Stimulated activated CD8-positive, alpha-beta memory T cell treated with anti-CD3 and anti-CD28 coated beads, Interleukin-12 subunit alpha, Interleukin-12 subunit beta, amount 100 ng/mL, for 24 hours (primary cell): ENCODE measurements around the gene GAB2.
"Not testable (repeated sequence)": the region's sequence is repeated elsewhere in the genome, so short reads cannot be mapped to it uniquely, and the experiment has no call there.

Experiments
- DNase-seq: peaks from one replicate; pipeline ENCODE4 v3.0.0-alpha.2; 2020; ENCODE audit errors: extremely low read depth

Gene GAB2, protein sequence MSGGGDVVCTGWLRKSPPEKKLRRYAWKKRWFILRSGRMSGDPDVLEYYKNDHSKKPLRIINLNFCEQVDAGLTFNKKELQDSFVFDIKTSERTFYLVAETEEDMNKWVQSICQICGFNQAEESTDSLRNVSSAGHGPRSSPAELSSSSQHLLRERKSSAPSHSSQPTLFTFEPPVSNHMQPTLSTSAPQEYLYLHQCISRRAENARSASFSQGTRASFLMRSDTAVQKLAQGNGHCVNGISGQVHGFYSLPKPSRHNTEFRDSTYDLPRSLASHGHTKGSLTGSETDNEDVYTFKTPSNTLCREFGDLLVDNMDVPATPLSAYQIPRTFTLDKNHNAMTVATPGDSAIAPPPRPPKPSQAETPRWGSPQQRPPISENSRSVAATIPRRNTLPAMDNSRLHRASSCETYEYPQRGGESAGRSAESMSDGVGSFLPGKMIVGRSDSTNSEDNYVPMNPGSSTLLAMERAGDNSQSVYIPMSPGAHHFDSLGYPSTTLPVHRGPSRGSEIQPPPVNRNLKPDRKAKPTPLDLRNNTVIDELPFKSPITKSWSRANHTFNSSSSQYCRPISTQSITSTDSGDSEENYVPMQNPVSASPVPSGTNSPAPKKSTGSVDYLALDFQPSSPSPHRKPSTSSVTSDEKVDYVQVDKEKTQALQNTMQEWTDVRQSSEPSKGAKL

DNA sequence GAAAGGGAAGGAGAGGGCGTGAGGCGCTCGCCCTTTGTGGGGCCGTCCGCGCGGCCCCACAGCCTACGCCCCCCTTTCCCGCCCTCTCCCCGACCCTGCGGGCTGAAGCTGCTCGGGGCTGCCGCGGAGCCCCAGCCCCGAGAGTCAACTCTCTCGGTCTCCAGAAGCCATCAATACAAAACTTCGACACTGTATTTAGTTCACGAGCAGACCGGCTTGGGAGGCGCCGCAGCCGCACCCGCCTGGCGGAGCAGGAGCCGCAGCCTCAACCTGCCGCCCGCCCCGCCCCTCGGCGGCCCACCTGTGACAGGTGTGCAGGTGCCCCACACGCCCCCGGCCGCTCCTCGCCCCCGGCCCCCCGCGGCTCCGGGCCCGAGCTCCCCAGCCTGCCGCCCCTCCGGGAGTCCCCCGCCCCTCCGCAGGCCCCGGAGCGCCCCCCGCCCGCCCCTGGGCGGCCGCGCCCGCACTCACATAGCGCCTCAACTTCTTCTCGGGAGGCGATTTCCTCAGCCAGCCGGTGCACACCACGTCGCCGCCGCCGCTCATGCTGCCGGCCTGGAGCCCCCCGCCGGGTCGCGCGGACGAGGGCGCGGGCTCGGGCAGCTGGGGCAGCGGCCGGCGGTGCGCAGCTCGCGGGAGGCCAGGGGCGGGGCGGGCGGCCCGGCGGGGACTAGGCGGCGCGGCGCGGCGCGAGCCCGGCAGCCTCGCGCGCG lies at the start of gene GAB2:
Gene GAB2, minus strand, starts transcription at position 646 of the 713 bp plus-strand sequence. Its CDS starts 100 bp downstream, at position 546.
- DNase-seq, result no peak

DNA sequence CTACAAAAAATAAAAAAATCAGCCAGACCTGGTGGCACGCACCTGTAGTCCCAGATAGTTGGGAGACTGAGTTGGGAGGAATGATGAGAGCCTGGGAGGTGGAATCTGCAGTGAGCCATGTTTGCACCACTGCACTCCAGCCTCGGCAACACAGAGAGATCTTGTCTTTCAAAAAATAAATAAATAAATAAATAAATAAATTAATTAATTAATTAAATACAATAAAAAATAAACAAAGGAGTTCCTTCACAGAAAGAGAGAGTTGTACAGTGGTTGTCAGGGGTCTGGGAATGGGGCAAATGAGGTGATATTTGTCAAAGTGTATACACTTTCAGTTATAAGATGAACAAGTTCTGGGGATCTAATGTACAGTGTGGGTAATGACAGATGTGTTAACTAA lies 49.8 kb upstream of the GAB2 start:
- no peak for DNase-seq

DNA sequence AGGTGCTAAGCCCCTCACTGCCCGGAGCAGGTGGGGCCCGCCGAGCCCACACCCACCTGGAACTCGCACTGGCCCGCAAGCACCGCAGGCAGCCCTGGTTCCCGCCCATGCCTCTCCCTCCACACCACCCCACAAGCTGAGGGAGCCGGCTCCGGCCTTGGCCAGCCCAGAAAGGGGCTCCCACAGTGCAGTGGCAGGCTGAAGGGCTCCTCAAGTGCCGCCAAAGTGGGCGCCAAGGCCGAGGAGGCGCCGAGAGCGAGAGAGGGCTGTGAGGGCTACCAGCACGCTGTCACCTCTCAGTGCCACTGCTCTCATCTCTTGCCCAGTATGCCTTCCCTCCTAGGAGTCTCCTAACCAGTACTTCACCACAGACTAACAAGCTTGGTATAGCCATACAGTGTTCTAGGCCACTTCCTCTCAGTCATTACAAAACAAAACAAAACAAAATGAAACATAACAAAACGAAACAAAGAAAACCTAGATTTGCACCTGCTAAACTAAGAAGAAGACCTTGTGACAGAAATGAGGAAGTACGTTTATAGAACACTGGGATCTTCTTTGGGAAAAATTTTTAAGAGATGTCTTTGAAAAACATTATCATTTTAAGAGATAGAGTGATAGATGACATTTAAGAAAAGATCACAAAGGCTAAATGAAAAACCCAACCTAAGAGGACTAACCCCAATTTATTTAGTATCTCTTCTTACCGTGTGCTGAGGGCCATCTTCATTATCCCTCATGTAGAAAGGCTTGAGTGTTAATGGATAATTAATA lies 47.7 kb upstream of the GAB2 start:
- DNase-seq, result peak; percentile 0

DNA sequence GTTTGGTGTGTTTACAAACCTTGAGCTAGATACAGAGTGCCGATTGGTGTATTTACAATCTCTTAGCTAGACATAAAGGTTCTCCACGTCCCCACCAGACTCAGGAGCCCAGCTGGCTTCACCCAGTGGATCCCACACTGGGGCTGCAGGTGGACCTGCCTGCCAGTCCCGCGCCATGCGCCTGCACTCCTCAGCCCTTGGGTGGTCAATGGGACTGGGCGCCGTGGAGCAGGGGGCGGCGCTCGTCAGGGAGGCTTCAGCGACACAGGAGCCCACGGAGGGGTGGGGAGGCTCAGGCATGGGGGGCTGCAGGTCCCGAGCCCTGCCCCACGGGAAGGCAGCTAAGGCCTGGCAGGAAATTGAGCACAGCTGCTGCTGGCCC lies 47.2 kb upstream of the GAB2 start:
- not testable (repeated sequence) for DNase-seq

DNA sequence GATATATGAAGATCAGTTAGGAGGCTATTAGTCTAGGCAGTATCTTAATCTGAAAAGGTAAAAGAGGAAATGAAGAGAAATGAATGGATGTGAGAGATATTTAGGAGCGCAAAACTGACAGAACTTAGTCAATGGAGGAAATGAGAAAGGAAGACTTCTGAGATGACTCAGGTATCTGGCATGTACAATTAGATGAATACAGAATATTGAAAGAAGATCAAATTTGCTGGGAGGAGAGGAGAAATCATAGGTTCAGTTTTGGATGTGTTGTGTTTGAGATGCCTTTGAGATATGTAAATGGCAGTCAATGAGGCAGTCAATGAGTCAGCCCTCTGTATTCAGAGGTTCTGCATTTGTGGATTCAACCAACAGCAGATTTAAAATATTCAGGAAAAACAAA lies 42.9 kb upstream of the GAB2 start:
- no peak for DNase-seq

DNA sequence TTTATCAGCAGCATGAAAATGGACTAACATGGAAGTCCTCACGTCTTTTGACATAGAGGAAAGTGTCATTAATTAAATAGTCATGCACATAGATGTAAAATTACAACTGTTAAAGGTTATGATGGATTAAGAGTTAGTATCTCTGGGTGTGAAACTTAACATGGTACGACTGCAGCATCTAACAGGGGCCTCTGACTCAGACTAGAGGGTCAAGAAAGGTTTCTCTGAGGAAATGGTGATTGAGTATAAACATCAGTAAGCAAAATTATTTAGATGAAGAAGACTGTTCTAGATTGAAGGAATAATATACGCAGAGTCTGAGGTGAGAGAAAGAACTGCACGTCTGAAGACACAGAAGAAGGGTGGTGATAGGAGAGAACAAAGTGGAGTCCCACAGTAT lies 42.1 kb upstream of the GAB2 start:
- DNase-seq, result no peak

DNA sequence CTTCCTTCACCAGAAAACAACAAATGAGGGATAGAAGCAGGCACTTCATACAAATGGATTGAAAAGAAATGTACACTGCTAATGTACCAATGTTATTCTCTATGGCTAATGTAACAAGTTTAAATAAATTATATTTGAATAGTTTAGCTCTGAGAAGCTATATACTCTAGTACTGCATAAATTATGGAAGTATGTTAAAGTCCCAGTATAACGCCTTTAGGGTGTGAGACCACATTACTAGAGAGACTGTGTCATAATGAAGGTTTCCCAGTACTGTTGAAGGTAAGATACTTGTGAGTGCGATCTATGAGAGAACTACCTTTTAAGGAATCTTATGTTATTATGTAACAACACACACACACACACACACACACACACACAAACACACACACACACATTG lies 39.8 kb upstream of the GAB2 start:
- no peak for DNase-seq

DNA sequence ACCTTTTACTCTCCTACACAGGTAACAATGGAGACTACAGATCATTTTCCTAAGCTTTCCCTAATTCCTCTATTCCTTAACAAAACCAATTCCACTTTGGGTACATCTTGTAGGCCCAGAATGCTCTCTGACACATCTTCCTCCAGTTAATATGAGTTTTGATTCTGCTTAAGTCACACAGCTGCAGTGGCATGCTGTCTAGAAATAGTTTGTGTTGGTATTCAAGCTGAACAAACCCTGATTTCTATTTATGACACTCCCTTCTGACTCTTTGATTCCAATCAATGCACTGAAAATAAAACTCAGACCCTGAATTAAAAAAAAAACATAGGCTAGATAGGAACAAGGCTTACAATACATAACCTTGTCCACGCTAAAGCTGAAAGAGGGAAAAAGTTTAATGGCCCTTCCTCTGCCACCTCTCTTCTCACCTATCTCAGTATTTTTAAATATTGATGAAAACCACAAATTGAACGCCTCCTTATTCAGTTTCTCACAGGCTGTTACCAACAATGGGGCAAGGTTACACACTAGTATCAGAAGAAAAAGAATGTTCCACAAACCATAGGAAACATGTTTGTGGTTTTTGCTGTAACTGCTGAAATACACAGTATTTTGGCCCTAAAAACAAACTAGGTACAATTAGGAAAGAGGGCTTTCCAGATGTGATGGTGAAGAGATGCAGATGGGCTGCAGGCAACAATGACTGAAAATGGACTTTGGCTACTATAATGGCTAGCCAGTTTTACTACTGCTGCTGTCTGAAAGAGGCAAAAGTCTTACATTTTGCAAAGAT lies 35.7 kb upstream of the GAB2 start:
- DNase-seq, result no peak

DNA sequence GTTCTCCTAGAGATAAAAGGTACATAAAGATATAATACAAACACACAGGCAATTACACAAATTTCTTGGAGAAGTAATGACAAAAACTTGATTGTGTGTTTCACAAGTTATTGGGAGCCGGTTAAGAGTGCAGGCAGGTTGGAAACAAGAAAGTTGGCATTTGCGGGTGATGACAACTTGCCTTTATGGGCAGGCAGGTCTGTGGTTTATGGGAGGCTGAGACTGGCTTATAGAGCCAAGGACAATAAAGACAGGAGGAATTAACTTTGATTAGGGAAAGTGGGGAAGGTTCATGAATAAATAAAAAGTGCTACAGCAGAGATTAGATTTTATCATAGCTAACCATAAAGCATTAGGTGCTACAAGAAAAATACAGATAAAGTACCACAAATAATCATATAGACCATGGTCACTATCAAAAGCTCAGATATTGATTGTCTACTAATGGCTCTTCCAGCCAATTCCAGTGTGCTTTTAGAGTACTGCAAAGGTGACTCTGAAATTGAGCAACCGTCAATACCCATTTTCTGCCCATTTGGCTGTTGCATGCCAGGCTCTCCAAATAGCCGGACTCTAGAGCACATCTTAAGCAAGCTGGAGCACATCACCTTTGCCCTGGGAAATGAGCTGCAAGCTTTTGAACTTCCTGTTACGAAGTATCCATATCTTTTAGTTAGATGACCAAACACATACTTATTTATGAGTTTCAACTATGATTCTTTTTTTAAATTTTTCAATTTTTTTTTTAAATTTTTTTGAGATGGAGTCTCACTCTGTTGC lies 33.9 kb upstream of the GAB2 start:
- DNase-seq, result no peak

DNA sequence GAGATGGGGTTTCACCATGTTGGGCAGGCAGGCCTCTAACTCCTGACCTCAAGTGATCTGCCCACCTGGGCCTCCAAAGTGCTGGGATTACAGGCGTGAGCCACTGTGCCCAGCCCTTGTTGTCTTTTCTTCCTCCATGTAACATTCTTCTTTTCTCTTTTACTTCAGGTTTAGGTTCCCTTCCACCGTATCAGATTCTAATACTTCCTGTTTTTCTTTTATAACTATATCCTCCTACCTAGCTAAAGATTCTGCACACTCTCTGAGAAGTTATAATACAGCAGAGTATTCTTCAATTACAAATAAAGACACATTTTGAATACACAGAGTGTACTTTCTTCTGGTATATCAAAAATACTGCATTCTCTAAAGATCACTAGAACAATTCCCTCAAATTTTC lies 33.2 kb upstream of the GAB2 start:
- DNase-seq, result no peak

DNA sequence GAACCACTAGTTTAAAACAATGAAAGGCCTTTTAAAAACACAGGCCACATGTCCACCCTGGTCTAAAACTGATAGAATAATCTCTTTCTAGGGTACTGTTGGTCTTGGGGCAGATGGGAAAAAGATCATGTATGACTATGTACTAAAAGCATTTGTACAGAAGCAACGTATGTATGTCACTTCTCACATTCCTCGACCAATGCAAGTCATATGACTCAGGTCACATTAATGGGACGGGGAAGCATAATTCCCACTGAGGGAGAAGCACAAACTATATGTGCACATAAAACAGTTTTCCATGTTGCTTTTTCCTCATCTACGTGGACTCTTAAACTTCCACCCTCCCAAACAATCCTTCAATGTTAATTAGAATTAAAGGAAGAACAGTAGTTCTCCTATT lies 32.2 kb upstream of the GAB2 start:
- no peak for DNase-seq

DNA sequence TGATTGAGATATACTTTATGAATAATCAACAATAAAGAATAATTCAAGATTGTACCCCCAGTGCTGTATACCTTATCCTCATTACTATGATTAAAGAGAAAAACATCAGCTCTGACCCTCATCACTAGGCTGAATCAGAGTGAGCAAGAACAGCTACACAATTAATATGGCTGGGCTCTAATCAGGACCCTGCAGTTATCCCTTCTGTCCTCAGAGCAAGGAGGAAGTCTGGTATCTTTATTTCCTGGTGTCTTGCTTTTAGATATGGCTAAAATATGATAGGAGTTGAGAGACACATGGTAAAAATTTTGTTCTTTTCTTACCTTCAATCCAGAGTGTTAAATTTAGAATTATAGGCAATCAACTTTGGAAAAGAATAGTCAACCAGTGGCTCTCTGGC lies 28.6 kb upstream of the GAB2 start:
- no peak for DNase-seq

DNA sequence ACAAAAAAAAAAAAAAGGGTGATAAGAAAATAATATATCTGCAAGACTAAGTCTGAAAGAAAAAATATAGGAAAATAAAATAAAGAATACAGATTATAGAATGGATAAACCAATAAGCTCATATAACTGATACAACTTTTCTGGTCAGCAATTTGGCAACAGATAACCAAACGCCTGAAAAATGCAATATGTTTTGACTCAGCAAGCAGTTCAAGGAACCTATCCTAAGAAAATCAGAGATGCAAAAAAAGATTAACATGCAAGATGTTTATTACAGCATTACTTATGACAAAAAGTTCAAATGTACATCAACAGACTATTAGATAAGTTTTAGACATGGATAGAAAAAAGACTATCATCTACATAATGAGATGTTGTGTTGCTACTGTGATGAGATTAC lies 27.1 kb upstream of the GAB2 start:
- DNase-seq, result no peak

DNA sequence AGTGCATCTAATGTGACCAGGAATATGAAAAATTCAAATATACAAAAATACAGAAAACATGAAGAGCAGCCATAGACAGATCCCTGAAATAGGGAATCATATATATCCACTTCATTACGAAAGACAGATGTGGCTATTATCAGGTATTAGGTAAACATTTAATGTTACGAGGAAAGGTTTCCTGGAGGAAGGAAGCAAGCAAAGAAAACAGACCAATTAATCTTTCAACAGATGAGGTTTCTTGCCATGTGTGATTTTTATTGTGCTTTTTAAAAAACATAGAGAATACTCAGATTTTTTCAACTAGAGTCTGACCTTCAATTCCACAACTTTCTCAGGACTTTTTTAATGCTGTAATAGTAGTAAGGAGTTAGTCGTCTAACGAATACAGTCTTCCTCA lies 24.3 kb upstream of the GAB2 start:
- DNase-seq, result no peak

DNA sequence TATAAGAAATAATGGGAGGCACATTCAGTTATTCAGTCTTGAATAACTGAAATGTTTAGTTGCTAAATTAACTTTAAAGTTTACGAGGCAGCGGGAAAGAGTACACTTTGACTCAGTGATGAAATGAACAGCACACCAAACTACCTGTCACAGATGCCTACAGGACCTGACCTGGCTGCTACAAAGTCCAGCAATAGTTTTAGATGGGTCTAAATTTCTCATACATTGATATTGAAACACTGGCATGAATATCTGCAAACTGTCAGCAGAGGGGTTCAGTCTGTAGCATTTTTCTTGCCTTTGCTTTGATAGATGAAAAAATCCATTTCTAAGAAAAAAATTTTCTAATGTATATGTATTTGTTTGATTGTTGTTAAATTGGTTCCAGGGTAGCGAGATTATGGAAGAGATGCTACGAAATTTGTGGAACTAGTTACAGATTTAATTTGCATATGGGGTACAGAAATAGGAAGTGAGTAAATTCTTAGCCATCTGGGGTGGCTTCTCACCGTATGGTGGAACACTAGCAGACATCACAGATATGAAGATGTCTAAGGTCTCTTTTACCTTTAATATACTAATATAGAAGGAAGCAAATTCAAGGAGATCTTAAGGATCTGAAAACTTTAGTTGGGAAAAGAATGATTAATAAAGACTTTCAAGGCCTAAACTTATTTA lies 20.8 kb upstream of the GAB2 start:
- no peak for DNase-seq

DNA sequence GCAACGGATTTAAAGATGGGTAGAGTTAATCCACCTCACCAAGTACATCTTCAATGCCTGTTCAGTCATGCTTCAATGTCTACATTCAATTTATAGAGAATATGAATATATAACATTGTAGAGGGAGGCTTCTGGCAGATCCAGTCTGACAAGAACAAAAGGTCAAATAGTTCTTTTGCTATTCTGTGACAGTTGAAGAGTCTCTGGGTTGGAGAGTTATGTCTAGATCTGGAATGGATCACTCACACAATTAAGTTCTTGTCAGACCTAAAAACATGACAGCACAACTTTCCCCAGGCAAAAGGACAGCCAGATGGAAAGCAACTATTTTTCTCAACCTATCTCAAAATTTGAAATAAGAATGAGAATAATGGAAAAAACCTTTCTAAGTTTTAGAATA lies 15.3 kb upstream of the GAB2 start:
- DNase-seq, result no peak

DNA sequence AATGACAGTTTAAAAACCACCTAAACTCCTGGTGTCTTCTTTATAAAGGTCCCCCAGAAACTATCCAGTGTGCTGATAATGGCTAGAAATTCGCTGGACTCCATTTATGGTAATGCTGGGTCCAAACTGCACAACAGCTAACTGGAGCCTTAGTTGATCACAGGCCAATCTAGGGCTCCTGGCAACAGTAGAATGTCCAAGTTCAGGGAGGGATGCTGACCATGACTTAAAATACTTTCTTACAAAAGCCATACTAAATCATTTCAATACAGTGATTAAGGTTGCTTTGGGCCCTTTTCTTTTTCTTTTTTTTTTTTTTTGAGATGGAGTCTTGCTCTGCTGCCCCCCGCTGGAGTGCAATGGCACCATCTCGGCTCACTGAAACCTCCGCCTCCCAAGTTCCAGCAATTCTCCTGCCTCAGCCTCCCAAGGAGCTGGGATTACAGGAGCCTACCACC lies 14.5 kb upstream of the GAB2 start:
- DNase-seq, result no peak

DNA sequence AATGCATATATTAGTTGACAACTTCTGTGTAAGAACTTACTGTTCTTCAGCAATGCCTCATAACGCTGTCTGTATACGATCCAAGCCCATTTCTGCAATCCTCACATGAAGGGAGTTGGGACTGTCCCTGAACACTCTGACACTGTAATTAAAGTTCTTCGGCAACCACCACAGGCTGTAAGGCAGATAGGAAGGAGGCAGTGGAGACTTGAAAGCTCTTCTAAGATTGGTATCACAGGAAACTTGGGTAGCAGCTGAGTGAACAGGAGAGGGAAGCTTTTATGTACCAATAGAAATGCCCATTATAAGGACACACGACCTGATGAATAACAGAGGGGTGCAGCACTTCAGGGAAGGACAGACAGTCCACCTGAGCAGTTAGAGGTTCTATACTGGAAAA lies 12.0 kb upstream of the GAB2 start:
- DNase-seq, result no peak

DNA sequence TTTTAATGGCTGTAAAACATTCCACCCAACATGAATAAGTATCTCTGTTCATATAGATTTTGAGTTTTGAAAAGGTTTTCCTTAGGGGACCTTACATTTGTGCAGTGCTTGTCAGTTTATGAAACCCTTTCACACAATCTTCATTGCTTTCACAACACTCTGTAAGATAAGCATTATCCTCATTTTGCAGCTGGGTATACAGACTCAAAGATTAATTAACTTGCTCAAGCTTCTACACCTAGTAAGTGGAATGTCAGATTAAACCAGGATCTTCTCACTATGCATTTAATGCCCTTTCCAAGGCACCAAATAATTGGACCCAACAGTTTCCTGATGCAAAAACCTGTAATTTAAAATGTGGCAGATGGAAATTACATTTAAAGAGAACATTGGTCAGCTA lies 11.6 kb upstream of the GAB2 start:
- no peak for DNase-seq

DNA sequence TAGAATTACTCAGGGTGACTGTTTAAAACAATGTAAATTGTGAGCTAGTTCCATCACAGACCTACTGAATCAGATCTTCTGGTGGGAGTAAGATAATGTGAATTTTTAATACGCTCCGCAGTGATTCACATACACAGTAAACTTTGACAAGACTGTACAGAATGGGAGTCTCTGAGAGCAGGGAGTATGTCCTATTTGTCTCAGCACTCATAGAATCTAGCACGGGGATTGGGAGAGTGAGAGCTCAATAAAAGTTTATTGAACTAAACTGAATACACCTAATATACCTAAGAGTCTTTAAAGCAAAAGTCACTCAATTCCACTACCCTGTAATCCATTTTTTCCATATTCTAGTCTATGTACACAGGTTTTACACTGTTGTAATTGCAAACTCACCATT lies 11.2 kb upstream of the GAB2 start:
- DNase-seq, result no peak
